SK-N-SH treated with all-trans-retinoic acid at 6 μM for 48 hours (cell line): Measurements from ENCODE around the gene COX14.

Source experiments
- ATAC-seq: fragments of 200-7000 bp; cut with Tn5 transposase; 3 replicates; pipeline ENCODE4 v1.9.1; 2020; ENCODE audit warnings: mild to moderate bottlenecking, moderate library complexity
- ARNTL ChIP-seq: fragments of 450-650 bp; formaldehyde crosslinking; IDR thresholded peaks from 2 replicates; pipeline ENCODE4 v1.5.0; 2020; ENCODE audit warnings: low read depth, mild to moderate bottlenecking, moderate library complexity, borderline replicate concordance
- BACH2 ChIP-seq: fragments of 250-450 bp; sonication (Bioruptor Pico); IDR thresholded peaks from 2 replicates; pipeline ENCODE4 v1.9.0; 2021; ENCODE audit warnings: mild to moderate bottlenecking, borderline replicate concordance
- CREB5 ChIP-seq: fragments of 250-450 bp; sonication (Bioruptor Pico); IDR thresholded peaks from 2 replicates; pipeline ENCODE4 v1.5.1; 2020; ENCODE audit warnings: low read depth, mild to moderate bottlenecking, moderate library complexity
- CSDC2 ChIP-seq: fragments of 250-450 bp; sonication (Bioruptor Pico); IDR thresholded peaks from 2 replicates; pipeline ENCODE4 v1.5.0; 2020; ENCODE audit warnings: mild to moderate bottlenecking, moderate library complexity
- CSRNP3 ChIP-seq: fragments of 250-450 bp; sonication (Bioruptor Pico); IDR thresholded peaks from 2 replicates; pipeline ENCODE4 v1.5.1; 2021; ENCODE audit warnings: mild to moderate bottlenecking, moderate library complexity
- ESRRG ChIP-seq: fragments of 250-450 bp; sonication (Bioruptor Pico); IDR thresholded peaks from 2 replicates; pipeline ENCODE4 v1.6.1; 2021; ENCODE audit warnings: mild to moderate bottlenecking
- GLIS3 ChIP-seq: fragments of 250-450 bp; sonication (Bioruptor Pico); IDR thresholded peaks from 2 replicates; pipeline ENCODE4 v1.5.0; 2020; ENCODE audit warnings: mild to moderate bottlenecking, moderate library complexity
- ISL1 ChIP-seq: fragments of 250-450 bp; sonication (Bioruptor Pico); IDR thresholded peaks from 2 replicates; pipeline ENCODE4 v2.1.2; 2022; ENCODE audit warnings: mild to moderate bottlenecking, moderate library complexity
- OSR1 ChIP-seq: fragments of 250-450 bp; sonication (Bioruptor Pico); IDR thresholded peaks from 2 replicates; pipeline ENCODE4 v1.8.0; 2022; ENCODE audit warnings: moderate library complexity, mild to moderate bottlenecking, inconsistent platforms
- PATZ1 ChIP-seq: fragments of 250-450 bp; sonication (Bioruptor Pico); IDR thresholded peaks from 2 replicates; pipeline ENCODE4 v1.8.0; 2020; ENCODE audit warnings: mild to moderate bottlenecking, moderate library complexity, borderline replicate concordance
- POU6F1 ChIP-seq: fragments of 250-450 bp; sonication (Bioruptor Pico); IDR thresholded peaks from 2 replicates; pipeline ENCODE4 v1.8.0; 2021; ENCODE audit warnings: low read depth, mild to moderate bottlenecking, moderate library complexity, borderline replicate concordance
- PPARA ChIP-seq: fragments of 250-450 bp; sonication (Bioruptor Pico); IDR thresholded peaks from 2 replicates; pipeline ENCODE4 v1.5.0; 2020; ENCODE audit warnings: mild to moderate bottlenecking, borderline replicate concordance
- RARB ChIP-seq: fragments of 250-450 bp; sonication (Bioruptor Pico); IDR thresholded peaks from 2 replicates; pipeline ENCODE4 v1.8.0; 2021; ENCODE audit warnings: mild to moderate bottlenecking, moderate library complexity
- SNAI2 ChIP-seq: fragments of 250-450 bp; sonication (Bioruptor Pico); IDR thresholded peaks from 2 replicates; pipeline ENCODE4 v1.5.0; 2020; ENCODE audit warnings: mild to moderate bottlenecking, moderate library complexity
- TCF4 ChIP-seq: fragments of 250-450 bp; sonication (Bioruptor Pico); IDR thresholded peaks from 2 replicates; pipeline ENCODE4 v1.8.0; 2021; ENCODE audit warnings: mild to moderate bottlenecking, moderate library complexity, borderline replicate concordance
- TOX ChIP-seq: fragments of 250-450 bp; sonication (Bioruptor Pico); IDR thresholded peaks from 2 replicates; pipeline ENCODE4 v1.8.0; 2021; ENCODE audit warnings: mild to moderate bottlenecking, moderate library complexity, borderline replicate concordance
- ZC3H10 ChIP-seq: fragments of 250-450 bp; sonication (Bioruptor Pico); IDR thresholded peaks from 2 replicates; pipeline ENCODE4 v1.5.1; 2021; ENCODE audit warnings: mild to moderate bottlenecking, moderate library complexity
- ZFP3 ChIP-seq: fragments of 250-450 bp; sonication (Bioruptor Pico); IDR thresholded peaks from 2 replicates; pipeline ENCODE4 v1.5.0; 2020; ENCODE audit warnings: mild to moderate bottlenecking, moderate library complexity
- ZFP30 ChIP-seq: fragments of 450-650 bp; formaldehyde crosslinking; IDR thresholded peaks from 2 replicates; pipeline ENCODE4 v1.5.0; 2022; ENCODE audit warnings: mild to moderate bottlenecking, moderate library complexity
- ZNF565 ChIP-seq: fragments of 450-650 bp; formaldehyde crosslinking; conservative IDR thresholded peaks from 2 replicates; pipeline ENCODE4 v1.5.0; 2020; ENCODE audit warnings: low read depth, mild to moderate bottlenecking, moderate library complexity
- ZNF70 ChIP-seq: fragments of 450-650 bp; formaldehyde crosslinking; IDR thresholded peaks from 2 replicates; pipeline ENCODE4 v1.5.0; 2020; ENCODE audit warnings: mild to moderate bottlenecking, moderate library complexity
- ZNF8 ChIP-seq: fragments of 450-650 bp; formaldehyde crosslinking; IDR thresholded peaks from 2 replicates; pipeline ENCODE4 v1.5.0; 2020; ENCODE audit warnings: mild to moderate bottlenecking, moderate library complexity

COX14 gene

GRCh38 chr12:50090391-50090790, 21.6 kb upstream of the COX14 start:
- TF ChIP-seq ZFP3 (CRISPR knock-in tag) (no peak), RARB (CRISPR knock-in tag) (no peak), BACH2 (CRISPR knock-in tag) (no peak)
- no peak for ATAC-seq

GRCh38 chr12:50097952-50098351, 14.1 kb upstream of the COX14 start:
- no peak for ATAC-seq
- TF ChIP-seq ARNTL (CRISPR knock-in tag) = no peak
- TF ChIP-seq ZNF565 (CRISPR knock-in tag) = no peak

- no peak for TF ChIP-seq ARNTL (CRISPR knock-in tag)
- ATAC-seq = no peak
Measured at GRCh38 chr12:50099302-50100008, 12.6 kb upstream of the COX14 start.

GRCh38 chr12:50100561-50100960, 11.5 kb upstream of the COX14 start:
- TF ChIP-seq CREB5 (CRISPR knock-in tag) = no peak
- no peak for TF ChIP-seq TCF4 (CRISPR knock-in tag)
- TF ChIP-seq ISL1 = no peak
- no peak for TF ChIP-seq CSRNP3 (CRISPR knock-in tag)
- TF ChIP-seq ESRRG (CRISPR knock-in tag) = no peak
- no peak for TF ChIP-seq ZFP3 (CRISPR knock-in tag)
- no peak for TF ChIP-seq PATZ1 (CRISPR knock-in tag)
- TF ChIP-seq ARNTL (CRISPR knock-in tag) = no peak
- TF ChIP-seq PPARA (CRISPR knock-in tag) = no peak
- no peak for TF ChIP-seq BACH2 (CRISPR knock-in tag)
- TF ChIP-seq GLIS3 = no peak
- no peak for TF ChIP-seq ZFP30 (CRISPR knock-in tag)
- no peak for TF ChIP-seq POU6F1 (CRISPR knock-in tag)
- TF ChIP-seq SNAI2 (CRISPR knock-in tag) = no peak
- TF ChIP-seq ZNF565 (CRISPR knock-in tag) = no peak
- no peak for TF ChIP-seq CSDC2 (CRISPR knock-in tag)
- TF ChIP-seq ZC3H10 (CRISPR knock-in tag) = no peak
- TF ChIP-seq ZNF70 (CRISPR knock-in tag) = no peak
- no peak for TF ChIP-seq TOX (CRISPR knock-in tag)
- no peak for ATAC-seq

- peak; percentile 67 for ATAC-seq
- TF ChIP-seq ZNF70 (CRISPR knock-in tag) = no peak
- TF ChIP-seq OSR1 (CRISPR knock-in tag) = no peak
- TF ChIP-seq GLIS3 = no peak
- TF ChIP-seq RARB (CRISPR knock-in tag) = no peak
- no peak for TF ChIP-seq ZNF8 (CRISPR knock-in tag)
- TF ChIP-seq BACH2 (CRISPR knock-in tag) = no peak
- TF ChIP-seq TOX (CRISPR knock-in tag) = no peak
- TF ChIP-seq ZNF565 (CRISPR knock-in tag) = no peak
- no peak for TF ChIP-seq ZFP30 (CRISPR knock-in tag)
- no peak for TF ChIP-seq PPARA (CRISPR knock-in tag)
- no peak for TF ChIP-seq ZFP3 (CRISPR knock-in tag)
- TF ChIP-seq PATZ1 (CRISPR knock-in tag) = no peak
Measured at GRCh38 chr12:50101663-50102062, 10.4 kb upstream of the COX14 start.
